ENCODE results near the gene ETF1. TPM values are rescaled to one million over a fixed set of nuclear protein-coding genes. Genes with fewer than 3 reads are reported as not detected.

ETF1 gene
- total and polyA plus RNA-seq, 9 of the 15 experiments (the other 6 are each of a cell fraction or from before 2014, with no cell fraction given): 53.7 to 209 (median 164) TPM

- no peak for TF ChIP-seq ARID4B (CRISPR knock-in tag; IDR thresholded peaks at IDR 0.05)
- no peak for TF ChIP-seq TAL1 (IDR thresholded peaks at IDR 0.05)
- peak; percentile 71; the same call in 1 of the 2 replicates for TF ChIP-seq EGR1 (conservative IDR thresholded peaks at IDR 0.05)
- no peak for TF ChIP-seq ARID3A (IDR thresholded peaks at IDR 0.05; ENCODE audit: borderline replicate concordance, low read depth, low read length)
- TF ChIP-seq ZNF232 (CRISPR knock-in tag; IDR thresholded peaks at IDR 0.05): no peak
- TF ChIP-seq BRD4 (IDR thresholded peaks at IDR 0.05): peak; percentile 23; the same call in 1 of the 2 replicates
- no peak for TF ChIP-seq ARHGAP35 (IDR thresholded peaks at IDR 0.05; ENCODE audit: partially characterized antibody)
- TF ChIP-seq AFF1 (IDR thresholded peaks at IDR 0.05; ENCODE audit: low read depth in 1 of 2, partially characterized antibody in 2 of 2): no peak
- TF ChIP-seq GABPB2 (CRISPR knock-in tag; conservative IDR thresholded peaks at IDR 0.05): no peak
- TF ChIP-seq ZNF280B (CRISPR knock-in tag; IDR thresholded peaks at IDR 0.05): no peak
- no peak; the same call in 1 of the 2 replicates for TF ChIP-seq ZBTB2 (IDR thresholded peaks at IDR 0.05)
These were observed 79.5 kb downstream of the ETF1 start (continued) for GRCh38 chr5:138463419-138464007.
